DMS53 (cell line): Measurements from ENCODE around the gene BRCA2.

ENCODE experiments used
- DNase-seq: peaks from one replicate; lab custom pipeline; 2025; lab: John Stamatoyannopoulos, UW

BRCA2 gene

GRCh38 chr13:32427852-32428580 is 112.7 kb downstream of the BRCA2 start, which contains the start of gene N4BP2L1:
Gene N4BP2L1, minus strand, starts transcription at chr13:32428130. Its CDS starts 48 bp downstream, at chr13:32428082.
- peak; percentile 69 for DNase-seq

GRCh38 chr13:32428581-32429432 is 113.5 kb downstream of the BRCA2 start:
- no peak for DNase-seq

- DNase-seq = no peak
Observed at GRCh38 chr13:32429433-32429909, 114.2 kb downstream of the BRCA2 start.

GRCh38 chr13:32430018-32430747 is 114.9 kb downstream of the BRCA2 start:
- no peak for DNase-seq

GRCh38 chr13:32431361-32431760 is 116.1 kb downstream of the BRCA2 start:
- no peak for DNase-seq

- DNase-seq = peak; percentile 37
Observed at GRCh38 chr13:32432856-32433255, 117.5 kb downstream of the BRCA2 start.

GRCh38 chr13:32438871-32439270 is 123.6 kb downstream of the BRCA2 start:
- DNase-seq = no peak

GRCh38 chr13:32443111-32443510 is 127.8 kb downstream of the BRCA2 start:
- DNase-seq = peak; percentile 82

GRCh38 chr13:32445461-32445860 is 130.2 kb downstream of the BRCA2 start:
- no peak for DNase-seq

GRCh38 chr13:32446220-32446619 is 130.9 kb downstream of the BRCA2 start:
- no peak for DNase-seq

GRCh38 chr13:32446773-32447465 is 131.6 kb downstream of the BRCA2 start:
- no peak for DNase-seq

- DNase-seq = no peak
Observed at GRCh38 chr13:32447894-32448623, 132.8 kb downstream of the BRCA2 start.

- no peak for DNase-seq
Observed at GRCh38 chr13:32448972-32449371, 133.7 kb downstream of the BRCA2 start.
